B cell (primary cell): ENCODE measurements around the gene HS1BP3. TPM values are rescaled to one million over a fixed set of nuclear protein-coding genes. Genes with fewer than 3 reads are reported as not detected.

Experiments used
- ATAC-seq: fragments of 200-7000 bp; cut with Tn5 transposase; one replicate; pipeline ENCODE4 v1.10.0; 2021; ENCODE audit warnings: low read depth, mild to moderate bottlenecking, moderate number of reproducible peaks, moderate library complexity
- CTCF ChIA-PET: fragments of 350-600 bp; sonication (Branson Sonifier 250); formaldehyde crosslinking; loops from one replicate; lab custom pipeline; 2021; ENCODE audit warnings: antibody characterized with exemption, inconsistent platforms; lab: Charles Lee
- POLR2A ChIA-PET: fragments of 350-600 bp; sonication (Branson Sonifier 250); formaldehyde crosslinking; loops from one replicate; lab custom pipeline; 2021; ENCODE audit warnings: antibody characterized with exemption; lab: Charles Lee
- DNase-seq: peaks from one replicate; pipeline ENCODE4 v3.0.0; 2013
- H2AFZ ChIP-seq: 2 replicates; pipeline ENCODE4 v1.6.1; 2012; ENCODE audit warnings: mild to moderate bottlenecking, low read depth, low read length; ENCODE audit not compliant: insufficient read depth, poor library complexity, severe bottlenecking
- H3K27ac ChIP-seq, 2 donors: 1 replicate in 1 of 2; 2 replicates in 1 of 2; pipeline ENCODE4 v1.5.1; 2012 to 2013; ENCODE audit warnings: low read length in 2 of 2, mild to moderate bottlenecking in 2 of 2, moderate library complexity in 1 of 2
- H3K27me3 ChIP-seq, 4 experiments: fragments of 200-600 bp in 1 of 4; sonication (generic) in 1 of 4; replicated peaks in 1 of 4; 1 replicate in 2 of 4; 2 replicates in 2 of 4; pipeline versions ENCODE4 v1.6.1 to v1.7.0; 2013 to 2016; ENCODE audit warnings: low read length in 3 of 4, mild to moderate bottlenecking in 2 of 4, mixed read lengths in 1 of 4, moderate library complexity in 1 of 4; ENCODE audit not compliant: insufficient read depth in 4 of 4, control insufficient read depth in 3 of 4; ENCODE audit errors: control extremely low read depth in 1 of 4
- H3K36me3 ChIP-seq, 2 experiments: replicated peaks in 1 of 2; 1 replicate in 1 of 2; 2 replicates in 1 of 2; pipeline versions ENCODE4 v1.6.1 to v1.7.1; 2013; ENCODE audit warnings: low read length in 1 of 2; ENCODE audit not compliant: insufficient read depth in 2 of 2, control insufficient read depth in 1 of 2; ENCODE audit errors: control extremely low read depth in 1 of 2, extremely low read depth in 1 of 2
- H3K4me1 ChIP-seq, 2 donors: fragments of 200-600 bp in 1 of 2; sonication (generic) in 1 of 2; 1 replicate in 1 of 2; 2 replicates in 1 of 2; pipeline versions ENCODE4 v1.5.1 to v1.6.1; 2013 to 2017; ENCODE audit warnings: low read length in 2 of 2; ENCODE audit not compliant: control insufficient read depth in 2 of 2, insufficient read depth in 2 of 2
- H3K4me2 ChIP-seq: replicated peaks from 2 replicates; pipeline ENCODE3; 2012; ENCODE audit warnings: mild to moderate bottlenecking, low read depth, low read length; ENCODE audit not compliant: poor library complexity, severe bottlenecking
- H3K4me3 ChIP-seq, 5 experiments: fragments of 200-600 bp in 1 of 5; sonication (generic) in 1 of 5; 1 replicate in 3 of 5; 2 replicates in 2 of 5; pipeline versions ENCODE4 v1.5.1 to v1.7.0; 2011 to 2016; ENCODE audit warnings: low read length in 4 of 5, mild to moderate bottlenecking in 4 of 5, low read depth in 2 of 5, control low read depth in 1 of 5, moderate library complexity in 1 of 5; ENCODE audit not compliant: insufficient read depth in 1 of 5; ENCODE audit errors: control extremely low read depth in 1 of 5, extremely low read depth in 1 of 5
- H3K79me2 ChIP-seq: fragments of 200-600 bp; sonication (generic); one replicate; pipeline ENCODE4 v1.6.0; 2016; ENCODE audit warnings: low read length; ENCODE audit not compliant: control insufficient read depth, insufficient read depth
- H3K9ac ChIP-seq: fragments of 200-600 bp; sonication (generic); 2 replicates; pipeline ENCODE4 v1.6.1; 2017; ENCODE audit warnings: mild to moderate bottlenecking, low read length, moderate library complexity
- H3K9me3 ChIP-seq, 3 donors: one replicate each; pipeline versions ENCODE4 v1.6.1 to v1.7.1; 2013; ENCODE audit warnings: low read length in 2 of 3; ENCODE audit not compliant: control insufficient read depth in 2 of 3, insufficient read depth in 1 of 3; ENCODE audit errors: control extremely low read depth in 1 of 3
- H4K20me1 ChIP-seq: 2 replicates; pipeline ENCODE4 v1.6.0; 2012; ENCODE audit warnings: mild to moderate bottlenecking, low read length; ENCODE audit not compliant: insufficient read depth, control insufficient read depth, poor library complexity, severe bottlenecking
- H3K27ac Mint-ChIP-seq: one replicate; pipeline ENCODE4 v1.8.0; 2021; ENCODE audit warnings: mixed read lengths
- H3K27me3 Mint-ChIP-seq: one replicate; pipeline ENCODE4 v1.8.0; 2021; ENCODE audit warnings: mixed read lengths
- H3K4me1 Mint-ChIP-seq: one replicate; pipeline ENCODE4 v1.8.0; 2021; ENCODE audit warnings: mixed read lengths
- H3K4me3 Mint-ChIP-seq: one replicate; pipeline ENCODE4 v1.8.0; 2021; ENCODE audit warnings: mixed read lengths
- H3K9me3 Mint-ChIP-seq: one replicate; pipeline ENCODE4 v1.8.0; 2022; ENCODE audit warnings: mixed read lengths; ENCODE audit not compliant: insufficient read depth
- EZH2 ChIP-seq: IDR thresholded peaks from 2 replicates; pipeline ENCODE4 v1.6.1; 2012; ENCODE audit warnings: borderline replicate concordance, low read depth, mild to moderate bottlenecking, moderate library complexity, low read length; ENCODE audit not compliant: insufficient read depth, poor library complexity, severe bottlenecking
- WGBS: methylation state at CpG from one replicate; pipeline ENCODE4 v1.1.5; 2013; ENCODE audit warnings: missing lambda C conversion rate; ENCODE audit not compliant: insufficient coverage; 5-methylcytosine and 5-hydroxymethylcytosine counted together
- intact Hi-C: fragments of 100-400 bp; cut with micrococcal nuclease; formaldehyde crosslinking; loops from one replicate; pipeline ENCODE4 v1.10.0; 2022
- polyA plus RNA-seq: library from polyadenylated mRNA; depleted of rRNA; stranded (reverse); fragments of >200 nt; gene quantifications from 2 replicates; pipeline ENCODE4 v1.2.3, GENCODE V29; 2012
- total RNA-seq, 2 donors: library from RNA; stranded (reverse); fragments of 120-200 nt in 1 of 2; gene quantifications; 1 replicate in 1 of 2; 2 replicates in 1 of 2; pipeline versions ENCODE4 v1.2.3 to v1.2.4, GENCODE V29; 2013 to 2022
- TF ChIP-seq, protein P1 (sequence below): fragments of 200-600 bp; IDR thresholded peaks from one replicate; pipeline ENCODE4 v1.8.0; 2022; ENCODE audit warnings: antibody characterized with exemption, mild to moderate bottlenecking

The HS1BP3 gene
- total and polyA plus RNA-seq, 2 donors (not counting 1 experiment from before 2014, with no cell fraction given), result 27.8 to 28.7 TPM

DNA sequence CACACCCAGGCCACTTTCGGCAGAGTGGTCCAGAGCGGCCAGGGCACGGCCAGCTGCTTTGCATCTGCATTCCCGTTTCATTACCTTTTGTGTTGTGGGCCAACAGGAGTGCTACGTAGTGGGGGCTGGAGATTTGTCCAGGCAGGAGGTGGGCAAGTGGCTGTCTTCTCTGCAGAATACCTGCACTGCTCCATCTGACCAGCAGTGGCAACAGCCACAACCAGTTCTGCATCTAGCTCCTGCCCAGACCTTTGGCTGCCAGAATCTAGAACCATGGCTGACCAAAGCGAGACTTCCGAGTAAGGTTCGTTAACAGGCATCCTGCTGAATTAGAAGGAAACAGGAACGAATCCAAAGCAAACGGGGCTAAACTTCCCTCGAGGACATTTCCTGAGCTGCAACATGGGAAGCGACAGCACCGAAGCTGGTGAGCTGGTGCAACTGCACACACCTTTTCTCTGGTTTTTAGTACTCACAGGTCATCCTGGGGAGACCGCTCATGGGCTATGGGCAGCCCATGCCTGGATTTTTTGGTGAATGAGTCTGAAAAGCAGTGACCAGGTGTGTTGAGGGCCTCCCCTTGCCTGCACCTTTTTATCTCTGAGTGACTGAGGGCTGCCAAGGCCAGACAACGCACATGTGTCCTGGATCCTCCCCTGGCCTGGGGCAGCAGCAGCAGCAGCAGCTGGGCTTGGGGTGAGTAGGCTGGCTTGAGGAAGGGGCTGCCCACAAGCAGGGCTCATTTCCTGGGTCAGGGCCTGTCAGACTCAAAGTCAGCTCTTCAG lies 26.6 kb upstream of the HS1BP3 start:
- no peaks in the 10 kb centered on the region for H4K20me1 ChIP-seq
- no peaks in the 10 kb centered on the region for H3K9me3 ChIP-seq
- H2AFZ ChIP-seq, result no peak overlapping the region
- Mint-ChIP-seq H3K4me3 (peak overlapping the region; percentile 80), H3K9me3 (no peaks in the 10 kb centered on the region), H3K27ac (peak overlapping the region; percentile 98), H3K4me1 (peaks cover 59% of the 10 kb centered on the region), H3K27me3 (no peaks in the 10 kb centered on the region)
- ChIA-PET POLR2A (interaction anchor here (0.8 to 3.2 kb wide), 7 partner anchors 11 to 626 kb away, joined by 3 to 74 read pairs (median 5); partner anchors contain the start of genes GDF7, HS1BP3, LAPTM4A and LDAH), CTCF (interaction anchor here (0.8 to 8.8 kb wide), 12 partner anchors 10 to 294 kb away, joined by 3 to 160 read pairs (median 5); partner anchors contain the start of genes GDF7, HS1BP3 and RHOB)
- WGBS, result 76% methylated on average over 15 of the region's 15 CpGs
- intact Hi-C loops, result loop anchor here (1.0 to 5.0 kb wide), 3 partner anchors 17 to 145 kb away; partner anchors contain the start of gene LDAH
- H3K9ac ChIP-seq, result peak overlapping the region; percentile 2
- peak overlapping the region in 3 of 5 experiments; percentile 1 to 8 (median 2) for H3K4me3 ChIP-seq
- no peaks in the 10 kb centered on the region for H3K27me3 ChIP-seq
- TF ChIP-seq EZH2, result no peak
- TF ChIP-seq, protein P1, sequence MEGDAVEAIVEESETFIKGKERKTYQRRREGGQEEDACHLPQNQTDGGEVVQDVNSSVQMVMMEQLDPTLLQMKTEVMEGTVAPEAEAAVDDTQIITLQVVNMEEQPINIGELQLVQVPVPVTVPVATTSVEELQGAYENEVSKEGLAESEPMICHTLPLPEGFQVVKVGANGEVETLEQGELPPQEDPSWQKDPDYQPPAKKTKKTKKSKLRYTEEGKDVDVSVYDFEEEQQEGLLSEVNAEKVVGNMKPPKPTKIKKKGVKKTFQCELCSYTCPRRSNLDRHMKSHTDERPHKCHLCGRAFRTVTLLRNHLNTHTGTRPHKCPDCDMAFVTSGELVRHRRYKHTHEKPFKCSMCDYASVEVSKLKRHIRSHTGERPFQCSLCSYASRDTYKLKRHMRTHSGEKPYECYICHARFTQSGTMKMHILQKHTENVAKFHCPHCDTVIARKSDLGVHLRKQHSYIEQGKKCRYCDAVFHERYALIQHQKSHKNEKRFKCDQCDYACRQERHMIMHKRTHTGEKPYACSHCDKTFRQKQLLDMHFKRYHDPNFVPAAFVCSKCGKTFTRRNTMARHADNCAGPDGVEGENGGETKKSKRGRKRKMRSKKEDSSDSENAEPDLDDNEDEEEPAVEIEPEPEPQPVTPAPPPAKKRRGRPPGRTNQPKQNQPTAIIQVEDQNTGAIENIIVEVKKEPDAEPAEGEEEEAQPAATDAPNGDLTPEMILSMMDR, result peak; percentile 56
- peaks cover 31 to 71% of the 10 kb centered on the region in 2 donors for H3K4me1 ChIP-seq
- peak overlapping the region; percentile 4 to 82 for H3K27ac ChIP-seq
- DNase-seq (no peak), ATAC-seq (no peak)
- peaks cover 0 to 19% of the 10 kb centered on the region in 2 experiments for H3K36me3 ChIP-seq
- H3K4me2 ChIP-seq, result peak overlapping the region; percentile 53
- H3K79me2 ChIP-seq, result no peaks in the 10 kb centered on the region
